GM18909 (cell line): ENCODE measurements around the gene SETD1A.
"Not testable (repeated sequence)": the region's sequence is repeated elsewhere in the genome, so short reads cannot be mapped to it uniquely, and the experiment has no call there.

Experiments used
- ATAC-seq: cut with Tn5 transposase; IDR thresholded peaks from one replicate; pipeline ENCODE4 v1.9.1; 2021; ENCODE audit warnings: mild to moderate bottlenecking; ENCODE audit not compliant: unreplicated experiment, poor library complexity

Gene SETD1A

GRCh38 chr16:31009894-31010584 lies 52.5 kb downstream of the SETD1A start:
- ATAC-seq: no peak

DNA sequence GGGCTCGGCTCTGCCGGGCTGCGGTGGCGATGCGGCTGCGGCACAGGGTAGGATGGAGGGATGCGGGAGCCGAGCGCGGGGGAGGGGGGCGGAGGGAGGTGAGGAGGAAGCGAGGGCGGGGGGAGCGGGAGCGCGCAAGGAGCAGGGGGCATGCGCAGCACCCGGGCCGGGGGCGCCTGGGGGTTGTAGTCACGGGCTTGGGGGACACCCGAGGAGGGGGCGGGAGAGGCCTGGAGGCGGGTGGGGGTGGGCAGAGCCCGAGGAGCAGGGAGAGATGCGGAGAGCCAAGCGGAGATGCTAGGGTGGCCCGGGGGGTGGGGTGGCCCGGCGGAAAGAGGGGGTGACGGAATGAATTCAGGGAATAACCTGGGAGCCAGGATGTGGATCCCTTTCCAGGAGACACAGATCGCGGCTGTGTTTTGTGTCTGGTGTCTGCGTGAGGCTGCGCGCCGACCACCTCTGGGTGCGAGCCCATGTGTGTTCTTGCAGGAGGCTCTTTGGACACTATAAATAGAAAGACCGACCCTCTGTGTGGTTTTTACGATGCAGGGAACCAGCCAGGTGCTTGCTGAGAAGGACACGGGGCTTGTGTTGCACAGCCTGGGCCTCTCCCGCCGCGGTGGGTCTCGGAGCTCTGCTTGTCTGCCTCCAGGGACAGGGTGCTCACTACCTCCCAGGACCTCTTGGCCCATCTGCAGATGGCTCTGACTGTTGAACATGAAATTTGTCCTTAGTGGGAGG lies 53.2 kb downstream of the SETD1A start, which contains the start of gene STX1B:
TSS of gene STX1B (minus strand) at position 54 of the 741 bp plus-strand sequence. CDS start 242 bp downstream, outside the sequence.
- ATAC-seq: no peak

- ATAC-seq: not testable (repeated sequence)
These were observed 54.3 kb downstream of the SETD1A start for GRCh38 chr16:31011815-31012214.

DNA sequence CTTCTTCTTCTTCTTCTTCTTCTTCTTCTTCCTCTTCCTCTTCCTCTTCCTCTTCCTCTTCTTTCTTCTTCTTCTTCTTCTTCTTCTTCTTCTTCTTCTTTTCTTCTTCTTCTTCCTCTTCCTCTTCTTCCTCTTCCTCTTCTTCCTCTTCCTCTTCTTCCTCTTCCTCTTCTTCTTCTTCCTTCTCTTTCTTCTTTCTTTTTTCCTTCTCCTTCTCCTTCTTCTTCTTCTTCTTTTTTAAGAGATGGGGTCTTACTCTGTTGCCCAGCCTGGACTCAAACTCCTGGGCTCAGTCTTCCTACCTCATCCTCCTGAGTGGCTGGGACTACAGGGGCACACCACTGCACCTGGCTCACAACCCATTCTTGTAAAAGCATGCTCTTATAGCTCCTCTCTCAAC lies 55.7 kb downstream of the SETD1A start:
- ATAC-seq: not testable (repeated sequence)

GRCh38 chr16:31016018-31016417 lies 58.5 kb downstream of the SETD1A start:
- no peak for ATAC-seq

DNA sequence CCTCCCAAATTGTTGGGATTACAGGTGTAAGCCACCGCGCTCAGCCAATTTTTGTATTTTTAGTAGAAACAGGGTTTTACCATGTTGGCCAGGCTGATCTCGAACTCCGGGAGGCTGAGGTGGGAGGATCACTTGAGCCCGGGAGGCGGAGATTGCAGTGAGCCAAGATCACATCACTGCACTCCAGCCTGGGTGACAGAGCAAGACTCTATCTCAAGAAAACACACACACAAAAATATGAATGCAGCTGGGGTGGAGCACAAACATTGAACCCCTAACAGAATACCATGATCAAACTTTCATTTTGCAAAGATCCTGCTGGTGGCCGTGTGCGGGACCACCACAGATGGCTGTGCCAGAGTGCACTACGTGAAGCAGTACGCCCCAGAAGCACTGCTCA lies 60.2 kb downstream of the SETD1A start:
- ATAC-seq: not testable (repeated sequence)

DNA sequence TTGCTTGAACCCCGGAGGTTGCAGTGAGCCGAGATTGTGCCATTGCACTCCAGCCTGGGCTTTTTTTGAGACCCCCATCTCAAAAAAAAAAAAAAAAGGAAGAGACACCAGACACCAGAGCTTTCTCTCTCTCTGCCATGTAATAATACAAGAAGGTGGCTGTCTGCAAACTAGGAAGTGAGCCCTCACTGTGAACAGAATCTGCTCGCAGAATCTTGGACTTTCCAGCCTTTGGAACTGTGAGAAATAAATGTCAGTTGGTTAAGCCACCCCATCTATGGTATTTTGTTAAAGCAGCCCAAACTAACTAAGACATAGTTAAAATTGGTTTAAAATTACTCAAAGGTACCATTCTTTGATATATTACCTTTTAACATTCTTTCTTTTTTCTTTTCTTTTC lies 63.0 kb downstream of the SETD1A start:
- ATAC-seq: no peak

- ATAC-seq: no peak
These were observed 65.1 kb downstream of the SETD1A start for GRCh38 chr16:31022544-31023251.

- ATAC-seq: no peak
These were observed 65.7 kb downstream of the SETD1A start for GRCh38 chr16:31023252-31023602.

DNA sequence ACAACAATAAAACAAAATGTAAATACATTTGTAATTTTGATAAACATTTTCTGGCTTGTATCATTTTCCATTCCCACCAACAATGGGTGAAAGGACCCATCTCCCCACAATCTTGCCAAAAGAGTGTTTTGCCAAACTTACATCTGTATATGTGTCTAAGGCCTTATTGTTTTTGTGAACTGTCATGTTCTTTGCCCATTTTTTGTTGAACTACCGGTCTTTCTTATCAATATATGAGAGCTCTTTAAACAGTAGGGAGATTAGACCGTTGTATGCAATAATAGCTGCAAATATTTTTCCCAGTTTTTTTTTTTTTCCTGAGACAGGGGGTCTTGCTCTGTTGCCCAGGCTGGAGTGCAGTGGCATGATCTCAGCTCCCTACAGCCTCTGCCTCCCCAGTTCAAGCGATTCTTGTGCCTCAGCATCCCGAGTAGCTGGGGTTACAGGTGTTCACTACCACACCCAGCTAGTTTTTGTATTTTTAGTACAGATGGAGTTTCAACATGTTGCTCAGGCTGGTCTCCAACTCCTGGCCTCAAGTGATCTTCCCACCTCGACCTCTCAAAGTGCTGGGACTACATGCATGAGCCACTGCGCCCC lies 66.2 kb downstream of the SETD1A start:
- ATAC-seq: no peak

DNA sequence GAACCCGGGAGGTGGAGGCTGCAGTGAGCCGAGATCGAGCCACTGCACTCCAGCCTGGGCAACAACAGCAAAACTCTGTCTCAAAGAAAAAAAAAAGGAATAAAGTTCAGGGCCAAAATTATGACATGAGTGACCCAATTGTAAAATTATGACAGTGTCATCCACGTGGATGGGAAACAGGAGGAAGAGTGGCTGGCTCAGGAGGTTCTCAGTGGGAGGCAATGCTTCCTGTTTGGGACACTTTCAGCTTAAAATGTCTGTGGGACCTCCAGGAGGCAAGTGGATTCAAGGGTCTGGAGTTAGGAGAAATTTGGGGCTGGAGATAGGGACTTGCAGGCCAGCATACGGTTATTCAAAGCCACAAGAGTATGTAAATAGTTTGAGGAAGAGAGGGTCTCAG lies 67.8 kb downstream of the SETD1A start:
- ATAC-seq: no peak

- ATAC-seq: no peak
These were observed 71.7 kb downstream of the SETD1A start for GRCh38 chr16:31029272-31029671.

GRCh38 chr16:31031276-31031675 lies 73.7 kb downstream of the SETD1A start:
- ATAC-seq: no peak

DNA sequence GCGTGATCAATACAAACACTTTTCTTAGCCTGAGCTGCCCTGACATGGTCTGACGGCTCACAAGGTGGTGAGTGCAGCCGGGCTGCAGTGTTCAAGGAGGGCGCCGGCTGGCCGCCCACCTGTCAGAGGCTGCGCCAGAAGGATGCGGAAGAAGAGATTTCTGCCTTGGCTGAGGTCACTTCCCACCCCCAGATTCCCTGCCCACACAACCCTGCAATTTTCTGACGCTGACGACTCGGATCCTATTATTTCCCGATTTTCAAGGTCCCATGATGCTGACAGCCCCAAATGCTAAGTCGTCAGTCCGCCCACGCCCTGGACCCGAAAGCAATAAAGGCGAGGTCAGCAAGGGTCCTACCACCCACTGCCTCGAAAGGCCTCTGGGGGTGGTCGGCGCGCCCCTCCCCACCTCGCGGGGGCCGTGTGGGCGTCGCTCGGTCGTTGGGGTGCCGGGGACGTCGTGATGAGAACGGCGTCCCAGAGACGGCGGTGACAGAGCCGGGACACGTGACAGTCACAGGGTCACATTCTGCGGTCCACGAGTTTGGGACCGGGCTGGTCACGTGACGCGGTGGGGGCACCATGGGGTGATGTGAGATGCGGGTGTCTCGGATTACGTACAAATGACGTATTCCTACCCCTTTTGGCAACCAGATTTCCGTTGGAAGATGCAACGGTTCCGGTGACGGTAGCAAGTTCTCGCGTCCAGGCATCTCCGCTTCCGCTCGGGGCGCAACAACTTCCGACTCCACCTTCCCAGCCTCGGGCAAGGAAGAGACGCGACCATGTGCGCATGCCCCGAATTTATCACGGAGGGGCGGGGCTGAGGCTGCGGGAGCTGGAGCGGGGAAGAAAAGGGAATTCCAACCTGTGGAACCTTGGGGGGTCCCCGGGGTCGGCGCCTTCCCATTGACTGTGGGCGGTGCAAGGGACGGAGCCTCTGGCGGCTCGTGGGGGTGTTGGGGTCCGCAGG lies 75.5 kb downstream of the SETD1A start, which contains the start of gene STX4:
TSS of gene STX4 (plus strand) at position 823 of the 973 bp plus-strand sequence. CDS start 248 bp downstream, outside the sequence.
- peak; percentile 84 for ATAC-seq

DNA sequence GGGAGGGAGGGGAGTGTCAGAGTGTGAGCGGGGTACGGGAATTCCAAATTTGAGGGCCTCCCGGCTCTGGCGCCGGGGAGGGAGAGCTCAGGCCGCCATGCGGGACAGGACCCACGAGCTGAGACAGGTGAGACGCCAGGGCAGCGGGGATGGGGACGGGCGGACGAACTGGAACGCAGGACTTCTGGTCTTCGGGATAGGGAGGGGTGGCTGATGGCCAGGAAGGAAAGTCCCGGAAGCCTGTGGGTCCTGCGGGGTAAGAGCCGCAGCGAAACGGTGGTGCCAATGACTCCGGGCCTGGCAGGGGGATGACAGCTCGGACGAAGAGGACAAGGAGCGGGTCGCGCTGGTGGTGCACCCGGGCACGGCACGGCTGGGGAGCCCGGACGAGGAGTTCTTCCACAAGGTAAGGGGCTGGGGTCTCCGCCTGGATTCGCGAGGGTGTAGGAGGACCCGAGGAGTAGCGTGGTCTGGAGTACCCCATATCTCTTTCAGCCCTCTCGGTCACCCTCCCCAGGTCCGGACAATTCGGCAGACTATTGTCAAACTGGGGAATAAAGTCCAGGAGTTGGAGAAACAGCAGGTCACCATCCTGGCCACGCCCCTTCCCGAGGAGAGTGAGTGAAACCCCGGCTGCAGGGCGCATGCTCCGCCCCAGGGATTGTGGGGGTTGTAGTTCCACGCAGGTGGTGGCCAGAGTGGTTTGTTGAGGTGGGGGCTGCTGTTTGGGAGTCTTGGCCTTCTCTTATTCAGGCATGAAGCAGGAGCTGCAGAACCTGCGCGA lies 76.3 kb downstream of the SETD1A start:
- ATAC-seq: peak; percentile 51
